ENCODE data around the gene RGPD3.
"Not testable (repeated sequence)": the region's sequence is repeated elsewhere in the genome, so short reads cannot be mapped to it uniquely, and the experiment has no call there.

GRCh38 chr2:106492913-106493312 is 24.7 kb upstream of the RGPD3 start:
- TF ChIP-seq CTCF (conservative IDR thresholded peaks at IDR 0.05 in 1 of 2, IDR thresholded peaks at IDR 0.05 in 1 of 2; ENCODE audit: extremely low read depth in 1 of 2, insufficient read depth in 1 of 2, low read depth in 1 of 2, low read length in 2 of 2); EZH2 (IDR thresholded peaks at IDR 0.05; ENCODE audit: borderline replicate concordance, low read length): not testable (repeated sequence)
